HepG2 (cell line): ENCODE results near the gene TMEM235. TPM values are rescaled to one million over a fixed set of nuclear protein-coding genes. Genes with fewer than 3 reads are reported as not detected.

Experiments used
- MAF1 ChIP-seq: sonication (generic); formaldehyde crosslinking; IDR thresholded peaks from 2 replicates; pipeline ENCODE4 v1.5.0; 2020; ENCODE audit warnings: missing genetic modification reagents, borderline replicate concordance
- MAFF ChIP-seq: IDR thresholded peaks from 2 replicates; pipeline ENCODE4 v1.6.1; 2011; ENCODE audit warnings: low read depth, low read length, improper control_type of control experiment
- MAZ ChIP-seq, 2 experiments: sonication (generic) in 1 of 2; formaldehyde crosslinking in 1 of 2; IDR thresholded peaks; 2 replicates each; pipeline versions ENCODE4 v1.5.0 to v1.6.1; 2012 to 2020; ENCODE audit warnings: low read depth in 2 of 2, mild to moderate bottlenecking in 2 of 2, borderline replicate concordance in 1 of 2, improper control_type of control experiment in 1 of 2, low read length in 1 of 2, missing genetic modification reagents in 1 of 2, moderate library complexity in 1 of 2
- NR2C2 ChIP-seq: sonication (generic); formaldehyde crosslinking; IDR thresholded peaks from 2 replicates; pipeline ENCODE4 v1.4.0; 2020; ENCODE audit warnings: missing genetic modification reagents, mild to moderate bottlenecking, moderate library complexity, borderline replicate concordance
- NR2F1 ChIP-seq, 2 experiments: fragments of 450-650 bp in 1 of 2; formaldehyde crosslinking in 1 of 2; IDR thresholded peaks; 2 replicates each; pipeline versions ENCODE4 v1.5.0 to v1.6.1; 2016 to 2020; ENCODE audit warnings: mild to moderate bottlenecking in 1 of 2, missing compliant biosample characterization in 1 of 2, missing genetic modification reagents in 1 of 2, moderate library complexity in 1 of 2
- PLRG1 ChIP-seq: fragments of 450-650 bp; conservative IDR thresholded peaks from 2 replicates; pipeline ENCODE4 v1.6.1; 2016
- REPIN1 ChIP-seq: sonication (generic); formaldehyde crosslinking; IDR thresholded peaks from 2 replicates; pipeline ENCODE4 v1.8.0; 2022; ENCODE audit warnings: missing genetic modification reagents, low read depth, mild to moderate bottlenecking, borderline replicate concordance
- TRIM24 ChIP-seq: sonication (generic); formaldehyde crosslinking; IDR thresholded peaks from 2 replicates; pipeline ENCODE4 v1.8.0; 2022; ENCODE audit warnings: mild to moderate bottlenecking, missing genetic modification reagents
- ZC3H13 ChIP-seq: sonication (generic); formaldehyde crosslinking; IDR thresholded peaks from 2 replicates; pipeline ENCODE4 v1.8.1; 2023; ENCODE audit warnings: mild to moderate bottlenecking, missing genetic modification reagents, moderate library complexity
- ZNF367 ChIP-seq: sonication (generic); formaldehyde crosslinking; IDR thresholded peaks from 2 replicates; pipeline ENCODE4 v1.4.0; 2020; ENCODE audit warnings: missing genetic modification reagents, borderline replicate concordance
- ZNF615 ChIP-seq: sonication (generic); formaldehyde crosslinking; IDR thresholded peaks from 2 replicates; pipeline ENCODE4 v1.5.0; 2020; ENCODE audit warnings: mild to moderate bottlenecking, missing genetic modification reagents, borderline replicate concordance
- polyA plus RNA-seq, 8 experiments: library from polyadenylated mRNA; depleted of rRNA in 3 of 8; stranded (reverse) in 7 of 8; unstranded in 1 of 8; fragments of >200 nt; fragmentation: Illumina TruSeq in 4 of 8; extraction: Trizol in 4 of 8; gene quantifications; 2 replicates each; pipeline versions ENCODE4 v1.2.1 to v1.2.3, GENCODE V29; 2011 to 2016; ENCODE audit warnings: low read depth in 4 of 8, missing spikeins in 1 of 8, mixed read lengths in 1 of 8; ENCODE audit not compliant: insufficient read depth in 1 of 8
- total RNA-seq, 5 experiments: library from RNA; depleted of rRNA; stranded (reverse); fragments of >200 nt; fragmentation: Illumina TruSeq; extraction: Trizol; gene quantifications; 2 replicates each; pipeline ENCODE4 v1.2.3, GENCODE V29; 2016; ENCODE audit warnings: low read depth in 1 of 5
- TF ChIP-seq, protein P1 (sequence below): IDR thresholded peaks from 2 replicates; pipeline ENCODE4 v1.6.1; 2016; ENCODE audit warnings: missing compliant biosample characterization, missing genetic modification reagents, borderline replicate concordance
- TF ChIP-seq, protein P2 (sequence below): sonication (generic); formaldehyde crosslinking; IDR thresholded peaks from 2 replicates; pipeline ENCODE4 v1.4.0; 2020; ENCODE audit warnings: missing genetic modification reagents
- TF ChIP-seq, protein P3 (sequence below): sonication (generic); formaldehyde crosslinking; IDR thresholded peaks from 2 replicates; pipeline ENCODE4 v1.9.0; 2021; ENCODE audit warnings: missing genetic modification reagents, mild to moderate bottlenecking, borderline replicate concordance
- TF ChIP-seq, protein P4 (sequence below): sonication (generic); formaldehyde crosslinking; IDR thresholded peaks from 2 replicates; pipeline ENCODE4 v1.5.0; 2020; ENCODE audit warnings: mild to moderate bottlenecking, missing genetic modification reagents
- TF ChIP-seq, protein P5 (sequence below): sonication (generic); formaldehyde crosslinking; IDR thresholded peaks from 2 replicates; pipeline ENCODE4 v1.4.0; 2020; ENCODE audit warnings: missing genetic modification reagents

Gene TMEM235
- total and polyA plus RNA-seq, 2 of the 13 experiments (the other 11 are each of a cell fraction or from before 2014, with no cell fraction given) = not detected

DNA sequence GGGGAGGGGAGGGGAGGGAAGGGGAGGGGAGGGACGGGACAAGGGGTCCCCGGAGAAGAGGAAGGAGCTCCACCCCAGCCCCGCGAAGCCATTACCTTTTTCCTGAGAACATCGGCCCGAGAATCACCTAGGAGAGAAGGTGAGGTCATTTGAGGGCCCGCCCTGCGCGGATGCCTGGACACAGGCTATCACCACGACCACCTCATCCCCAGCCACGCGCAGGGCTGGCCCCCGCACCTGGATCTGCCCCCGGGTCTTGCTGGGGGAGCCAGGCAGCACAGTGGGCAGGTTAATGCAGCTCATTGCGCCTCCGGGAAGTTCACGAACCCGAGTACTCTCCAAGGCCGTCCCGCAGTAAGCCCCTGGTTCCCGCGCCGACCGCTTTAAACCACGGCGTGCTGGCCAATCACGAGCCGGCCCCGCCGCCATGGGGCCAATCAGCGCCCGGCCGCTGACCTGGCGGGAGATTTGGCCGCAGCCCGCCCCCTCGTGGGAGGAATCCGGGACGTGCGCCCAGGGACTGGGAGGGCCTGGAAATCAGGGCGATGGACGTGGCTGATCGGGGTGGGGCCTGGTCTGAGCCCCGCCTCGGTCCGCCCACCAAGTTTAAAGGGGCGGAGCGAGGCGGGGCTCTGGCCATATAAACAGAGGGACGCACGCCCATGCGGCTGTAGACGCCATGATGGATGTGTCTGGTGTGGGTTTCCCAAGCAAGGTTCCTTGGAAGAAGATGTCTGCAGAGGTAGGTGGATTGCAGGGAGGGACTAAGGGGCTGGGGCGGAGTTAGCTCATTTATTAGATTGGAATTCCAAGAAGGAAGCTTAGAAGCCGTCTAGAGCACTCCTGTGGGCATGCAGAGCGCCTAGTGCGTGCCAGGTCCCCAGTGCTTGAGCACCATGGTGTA is 44.5 kb upstream of the TMEM235 start, which contains the start of the genes AFMID and TK1 (continued):
- TF ChIP-seq, protein P1, sequence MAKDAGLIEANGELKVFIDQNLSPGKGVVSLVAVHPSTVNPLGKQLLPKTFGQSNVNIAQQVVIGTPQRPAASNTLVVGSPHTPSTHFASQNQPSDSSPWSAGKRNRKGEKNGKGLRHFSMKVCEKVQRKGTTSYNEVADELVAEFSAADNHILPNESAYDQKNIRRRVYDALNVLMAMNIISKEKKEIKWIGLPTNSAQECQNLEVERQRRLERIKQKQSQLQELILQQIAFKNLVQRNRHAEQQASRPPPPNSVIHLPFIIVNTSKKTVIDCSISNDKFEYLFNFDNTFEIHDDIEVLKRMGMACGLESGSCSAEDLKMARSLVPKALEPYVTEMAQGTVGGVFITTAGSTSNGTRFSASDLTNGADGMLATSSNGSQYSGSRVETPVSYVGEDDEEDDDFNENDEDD (CRISPR knock-in tag) = peak; percentile 100
- peak; percentile 100 for TF ChIP-seq REPIN1
- no peak for TF ChIP-seq TRIM24 (CRISPR knock-in tag)
- TF ChIP-seq, protein P2, sequence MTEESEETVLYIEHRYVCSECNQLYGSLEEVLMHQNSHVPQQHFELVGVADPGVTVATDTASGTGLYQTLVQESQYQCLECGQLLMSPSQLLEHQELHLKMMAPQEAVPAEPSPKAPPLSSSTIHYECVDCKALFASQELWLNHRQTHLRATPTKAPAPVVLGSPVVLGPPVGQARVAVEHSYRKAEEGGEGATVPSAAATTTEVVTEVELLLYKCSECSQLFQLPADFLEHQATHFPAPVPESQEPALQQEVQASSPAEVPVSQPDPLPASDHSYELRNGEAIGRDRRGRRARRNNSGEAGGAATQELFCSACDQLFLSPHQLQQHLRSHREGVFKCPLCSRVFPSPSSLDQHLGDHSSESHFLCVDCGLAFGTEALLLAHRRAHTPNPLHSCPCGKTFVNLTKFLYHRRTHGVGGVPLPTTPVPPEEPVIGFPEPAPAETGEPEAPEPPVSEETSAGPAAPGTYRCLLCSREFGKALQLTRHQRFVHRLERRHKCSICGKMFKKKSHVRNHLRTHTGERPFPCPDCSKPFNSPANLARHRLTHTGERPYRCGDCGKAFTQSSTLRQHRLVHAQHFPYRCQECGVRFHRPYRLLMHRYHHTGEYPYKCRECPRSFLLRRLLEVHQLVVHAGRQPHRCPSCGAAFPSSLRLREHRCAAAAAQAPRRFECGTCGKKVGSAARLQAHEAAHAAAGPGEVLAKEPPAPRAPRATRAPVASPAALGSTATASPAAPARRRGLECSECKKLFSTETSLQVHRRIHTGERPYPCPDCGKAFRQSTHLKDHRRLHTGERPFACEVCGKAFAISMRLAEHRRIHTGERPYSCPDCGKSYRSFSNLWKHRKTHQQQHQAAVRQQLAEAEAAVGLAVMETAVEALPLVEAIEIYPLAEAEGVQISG (CRISPR knock-in tag) = peak; percentile 80
- TF ChIP-seq ZNF367 (CRISPR knock-in tag) = peak; percentile 59; the same call in 1 of the 2 replicates
- TF ChIP-seq, protein P3, sequence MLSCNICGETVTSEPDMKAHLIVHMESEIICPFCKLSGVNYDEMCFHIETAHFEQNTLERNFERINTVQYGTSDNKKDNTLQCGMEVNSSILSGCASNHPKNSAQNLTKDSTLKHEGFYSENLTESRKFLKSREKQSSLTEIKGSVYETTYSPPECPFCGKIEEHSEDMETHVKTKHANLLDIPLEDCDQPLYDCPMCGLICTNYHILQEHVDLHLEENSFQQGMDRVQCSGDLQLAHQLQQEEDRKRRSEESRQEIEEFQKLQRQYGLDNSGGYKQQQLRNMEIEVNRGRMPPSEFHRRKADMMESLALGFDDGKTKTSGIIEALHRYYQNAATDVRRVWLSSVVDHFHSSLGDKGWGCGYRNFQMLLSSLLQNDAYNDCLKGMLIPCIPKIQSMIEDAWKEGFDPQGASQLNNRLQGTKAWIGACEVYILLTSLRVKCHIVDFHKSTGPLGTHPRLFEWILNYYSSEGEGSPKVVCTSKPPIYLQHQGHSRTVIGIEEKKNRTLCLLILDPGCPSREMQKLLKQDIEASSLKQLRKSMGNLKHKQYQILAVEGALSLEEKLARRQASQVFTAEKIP = no peak
- no peak for TF ChIP-seq NR2F1 (CRISPR knock-in tag; IDR thresholded peaks at IDR 0.05)
- TF ChIP-seq ZNF615 (CRISPR knock-in tag) = peak; percentile 96
- TF ChIP-seq MAZ (IDR thresholded peaks at IDR 0.05; ENCODE audit: borderline replicate concordance, low read depth, low read length) = peak; percentile 93
- peak; percentile 90; the same call in 1 of the 2 replicates for TF ChIP-seq MAZ (CRISPR knock-in tag; IDR thresholded peaks at IDR 0.05; ENCODE audit: low read depth)
- TF ChIP-seq NR2C2 (CRISPR knock-in tag) = peak; percentile 40; the same call in 1 of the 2 replicates
- peak; percentile 99 for TF ChIP-seq ZC3H13
- TF ChIP-seq, protein P4, sequence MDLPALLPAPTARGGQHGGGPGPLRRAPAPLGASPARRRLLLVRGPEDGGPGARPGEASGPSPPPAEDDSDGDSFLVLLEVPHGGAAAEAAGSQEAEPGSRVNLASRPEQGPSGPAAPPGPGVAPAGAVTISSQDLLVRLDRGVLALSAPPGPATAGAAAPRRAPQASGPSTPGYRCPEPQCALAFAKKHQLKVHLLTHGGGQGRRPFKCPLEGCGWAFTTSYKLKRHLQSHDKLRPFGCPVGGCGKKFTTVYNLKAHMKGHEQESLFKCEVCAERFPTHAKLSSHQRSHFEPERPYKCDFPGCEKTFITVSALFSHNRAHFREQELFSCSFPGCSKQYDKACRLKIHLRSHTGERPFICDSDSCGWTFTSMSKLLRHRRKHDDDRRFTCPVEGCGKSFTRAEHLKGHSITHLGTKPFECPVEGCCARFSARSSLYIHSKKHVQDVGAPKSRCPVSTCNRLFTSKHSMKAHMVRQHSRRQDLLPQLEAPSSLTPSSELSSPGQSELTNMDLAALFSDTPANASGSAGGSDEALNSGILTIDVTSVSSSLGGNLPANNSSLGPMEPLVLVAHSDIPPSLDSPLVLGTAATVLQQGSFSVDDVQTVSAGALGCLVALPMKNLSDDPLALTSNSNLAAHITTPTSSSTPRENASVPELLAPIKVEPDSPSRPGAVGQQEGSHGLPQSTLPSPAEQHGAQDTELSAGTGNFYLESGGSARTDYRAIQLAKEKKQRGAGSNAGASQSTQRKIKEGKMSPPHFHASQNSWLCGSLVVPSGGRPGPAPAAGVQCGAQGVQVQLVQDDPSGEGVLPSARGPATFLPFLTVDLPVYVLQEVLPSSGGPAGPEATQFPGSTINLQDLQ (CRISPR knock-in tag) = peak; percentile 40; the same call in 1 of the 2 replicates
- TF ChIP-seq MAFF = no peak
- TF ChIP-seq PLRG1 = no peak
- peak; percentile 94 for TF ChIP-seq MAF1 (CRISPR knock-in tag)
- TF ChIP-seq, protein P5, sequence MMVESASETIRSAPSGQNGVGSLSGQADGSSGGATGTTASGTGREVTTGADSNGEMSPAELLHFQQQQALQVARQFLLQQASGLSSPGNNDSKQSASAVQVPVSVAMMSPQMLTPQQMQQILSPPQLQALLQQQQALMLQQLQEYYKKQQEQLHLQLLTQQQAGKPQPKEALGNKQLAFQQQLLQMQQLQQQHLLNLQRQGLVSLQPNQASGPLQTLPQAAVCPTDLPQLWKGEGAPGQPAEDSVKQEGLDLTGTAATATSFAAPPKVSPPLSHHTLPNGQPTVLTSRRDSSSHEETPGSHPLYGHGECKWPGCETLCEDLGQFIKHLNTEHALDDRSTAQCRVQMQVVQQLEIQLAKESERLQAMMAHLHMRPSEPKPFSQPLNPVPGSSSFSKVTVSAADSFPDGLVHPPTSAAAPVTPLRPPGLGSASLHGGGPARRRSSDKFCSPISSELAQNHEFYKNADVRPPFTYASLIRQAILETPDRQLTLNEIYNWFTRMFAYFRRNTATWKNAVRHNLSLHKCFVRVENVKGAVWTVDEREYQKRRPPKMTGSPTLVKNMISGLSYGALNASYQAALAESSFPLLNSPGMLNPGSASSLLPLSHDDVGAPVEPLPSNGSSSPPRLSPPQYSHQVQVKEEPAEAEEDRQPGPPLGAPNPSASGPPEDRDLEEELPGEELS (CRISPR knock-in tag) = peak; percentile 61; the same call in 1 of the 2 replicates
